GM12875 (cell line): ENCODE measurements around the gene MTREX.

Experiments used
- H3K4me3 ChIP-seq: one replicate; pipeline ENCODE4 v1.5.1; 2011; ENCODE audit warnings: low read depth, low read length, control low read depth
- CTCF ChIP-seq: IDR thresholded peaks from 2 replicates; pipeline ENCODE4 v1.5.1; 2011; ENCODE audit warnings: low read depth, mild to moderate bottlenecking, control low read depth, inconsistent platforms, low read length, moderate library complexity, borderline replicate concordance; ENCODE audit not compliant: insufficient read depth

Gene MTREX

GRCh38 chr5:55338810-55339243 is 31.0 kb downstream of the MTREX start:
- TF ChIP-seq CTCF = no peak
- H3K4me3 ChIP-seq = no peak overlapping the region

GRCh38 chr5:55343107-55343506 is 35.3 kb downstream of the MTREX start:
- no peak overlapping the region for H3K4me3 ChIP-seq
- TF ChIP-seq CTCF = no peak

GRCh38 chr5:55343609-55344008 is 35.8 kb downstream of the MTREX start:
- TF ChIP-seq CTCF = no peak
- no peak overlapping the region for H3K4me3 ChIP-seq

GRCh38 chr5:55344392-55344992 is 36.7 kb downstream of the MTREX start:
- TF ChIP-seq CTCF = peak; percentile 64; the same call in 1 of the 2 replicates
- no peak overlapping the region for H3K4me3 ChIP-seq

DNA sequence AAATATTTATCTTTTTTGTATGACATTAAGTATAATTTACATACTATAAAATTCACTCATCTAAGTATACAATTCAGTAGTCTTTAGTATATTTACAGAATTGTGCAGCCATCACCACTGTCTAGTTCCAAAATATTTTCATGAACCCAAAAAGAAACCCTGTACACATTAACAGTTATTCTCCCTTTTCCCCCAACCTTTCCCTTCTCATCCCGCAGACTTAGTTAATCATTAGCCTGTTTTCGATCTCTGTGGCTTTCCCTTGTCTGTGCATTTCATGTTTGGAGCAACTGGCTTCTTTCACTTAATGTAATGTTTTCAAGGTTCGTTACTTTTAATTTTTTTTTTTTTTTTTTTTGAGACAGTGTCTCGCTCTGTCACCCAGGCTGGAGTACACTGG is 37.5 kb downstream of the MTREX start:
- no peak for TF ChIP-seq CTCF
- no peak overlapping the region for H3K4me3 ChIP-seq

DNA sequence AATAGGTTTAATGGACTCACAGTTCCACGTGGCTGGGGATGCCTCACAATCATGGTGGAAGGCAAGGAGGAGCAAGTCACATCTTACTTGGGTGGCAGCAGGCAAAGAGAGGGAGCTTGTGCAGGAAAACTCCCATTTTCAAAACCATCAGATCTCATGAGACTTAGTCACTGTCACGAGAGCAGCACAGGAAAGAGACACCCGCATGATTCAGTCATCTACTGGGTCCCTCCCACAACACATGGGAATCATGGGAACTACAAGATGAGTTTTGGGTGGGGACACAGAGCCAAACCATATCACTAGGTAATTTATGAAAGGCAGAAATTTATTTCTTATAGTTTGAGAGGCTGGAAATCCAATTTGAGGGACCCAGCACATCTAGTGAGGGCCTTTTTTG is 40.0 kb downstream of the MTREX start:
- TF ChIP-seq CTCF = no peak
- H3K4me3 ChIP-seq = no peak overlapping the region

DNA sequence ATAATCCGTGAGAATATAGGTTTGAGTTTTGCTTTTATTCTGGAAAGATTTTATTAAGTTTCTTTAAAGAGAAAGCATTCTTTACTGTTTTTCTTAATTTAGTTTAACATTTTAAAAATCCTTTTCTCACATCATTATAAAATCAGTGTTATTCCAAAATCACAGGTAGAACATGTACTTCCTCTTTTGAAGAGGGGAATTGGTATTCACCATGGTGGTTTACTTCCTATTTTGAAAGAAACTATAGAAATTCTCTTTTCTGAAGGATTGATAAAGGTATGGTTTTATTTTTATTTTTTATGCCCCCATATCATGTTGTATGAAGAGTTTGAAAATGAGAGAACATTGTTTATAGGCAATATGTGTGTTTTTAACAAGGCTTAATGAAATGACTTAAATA is 43.0 kb downstream of the MTREX start:
- no peak for TF ChIP-seq CTCF

More for the DNA sequence above, 43.0 kb downstream of the MTREX start:
- H3K4me3 ChIP-seq = no peak overlapping the region
